HepG2 (cell line): ENCODE data around the gene TMEM253. TPM values are rescaled to one million over a fixed set of nuclear protein-coding genes. Genes with fewer than 3 reads are reported as not detected.

Experiments
- ATAC-seq: fragments of 200-7000 bp; cut with Tn5 transposase; 3 replicates; pipeline ENCODE4 v1.9.1; 2020; ENCODE audit warnings: mild to moderate bottlenecking, moderate library complexity
- BruUV-seq: library from RNA; stranded (reverse); fragments of 400-500 nt; replicated peaks from 2 replicates; lab custom pipeline; 2021; lab: Mats Ljungman, UMichigan
- CTCF ChIA-PET: fragments of 300-600 bp; formaldehyde crosslinking; extraction: SDS; loops from one replicate; lab custom pipeline; 2021; ENCODE audit warnings: low total read pairs, inconsistent platforms, low intra/inter-chr PET ratio; lab: Yijun Ruan, JAX
- POLR2A ChIA-PET: fragments of 350-600 bp; sonication (Branson Sonifier 250); formaldehyde crosslinking; loops from one replicate; lab custom pipeline; 2020; ENCODE audit warnings: antibody characterized with exemption, inconsistent platforms; lab: Yijun Ruan, JAX
- DNase-seq: peaks from one replicate; pipeline ENCODE4 v3.0.0-alpha.2; 2015; ENCODE audit warnings: low spot score
- FAIRE-seq: peaks from 3 replicates; lab custom pipeline; 2011; peaks lifted over from hg19 to GRCh38; lab: Jason Lieb, UNC
- H2AFZ ChIP-seq: one replicate; pipeline ENCODE4 v1.6.1; 2011; ENCODE audit warnings: low read length, inconsistent platforms
- H3K27ac ChIP-seq: fragments of 300-600 bp; 3 replicates; pipeline ENCODE4 v1.8.0; 2011; ENCODE audit warnings: mixed run types, mild to moderate bottlenecking, mixed read lengths, low read length, inconsistent platforms; ENCODE audit not compliant: insufficient read depth; ENCODE audit errors: extremely low read length
- H3K27me3 ChIP-seq, 2 experiments: fragments of 200-600 bp in 1 of 2; 2 replicates in 1 of 2; 3 replicates in 1 of 2; pipeline versions ENCODE4 v1.6.0 to v1.8.0; 2011; ENCODE audit warnings: low read length in 2 of 2, mild to moderate bottlenecking in 2 of 2, moderate library complexity in 2 of 2, inconsistent platforms in 1 of 2; ENCODE audit not compliant: insufficient read depth in 2 of 2, control insufficient read depth in 1 of 2
- H3K36me3 ChIP-seq, 2 experiments: fragments of 200-600 bp in 1 of 2; replicated peaks in 1 of 2; 2 replicates in 1 of 2; 3 replicates in 1 of 2; pipeline versions ENCODE4 v1.5.1 to v1.8.0; 2011; ENCODE audit warnings: low read length in 2 of 2, inconsistent platforms in 1 of 2; ENCODE audit not compliant: insufficient read depth in 2 of 2, control insufficient read depth in 1 of 2
- H3K4me1 ChIP-seq: 2 replicates; pipeline ENCODE4 v1.5.1; 2012; ENCODE audit warnings: low read length, inconsistent platforms; ENCODE audit not compliant: insufficient read depth
- H3K4me2 ChIP-seq: 2 replicates; pipeline ENCODE4 v1.6.0; 2011; ENCODE audit warnings: low read depth, low read length, inconsistent platforms
- H3K4me3 ChIP-seq, 3 experiments: fragments of 200-600 bp in 1 of 3; sonication (generic), shearing (Covaris generic) in 1 of 3; replicated peaks in 1 of 3; 2 replicates each; pipeline ENCODE4 v1.5.1; 2011 to 2016; ENCODE audit warnings: low read length in 3 of 3, inconsistent platforms in 2 of 3, low read depth in 2 of 3, mild to moderate bottlenecking in 2 of 3, control low read depth in 1 of 3, mixed read lengths in 1 of 3; ENCODE audit not compliant: insufficient read depth in 1 of 3
- H3K79me2 ChIP-seq: one replicate; pipeline ENCODE4 v1.6.1; 2011; ENCODE audit warnings: low read length, inconsistent platforms; ENCODE audit not compliant: insufficient read depth
- H3K9ac ChIP-seq: 2 replicates; pipeline ENCODE4 v1.6.0; 2011; ENCODE audit warnings: mild to moderate bottlenecking, low read depth, low read length, inconsistent platforms; ENCODE audit not compliant: insufficient read depth
- H3K9me3 ChIP-seq: 2 replicates; pipeline ENCODE4 v1.5.1; 2012; ENCODE audit warnings: mild to moderate bottlenecking, low read length
- H4K20me1 ChIP-seq: 2 replicates; pipeline ENCODE4 v1.6.0; 2011; ENCODE audit warnings: inconsistent platforms, mild to moderate bottlenecking, low read length, moderate library complexity; ENCODE audit not compliant: insufficient read depth
- ARNTL ChIP-seq: sonication (generic); formaldehyde crosslinking; IDR thresholded peaks from 2 replicates; pipeline ENCODE4 v1.4.0; 2020; ENCODE audit warnings: mild to moderate bottlenecking, missing genetic modification reagents
- CREB1 ChIP-seq, 2 experiments: fragments of 450-650 bp in 1 of 2; IDR thresholded peaks; 2 replicates each; pipeline ENCODE4 v1.6.1; 2016 to 2017; ENCODE audit warnings: control low read depth in 1 of 2, mild to moderate bottlenecking in 1 of 2, missing compliant biosample characterization in 1 of 2, missing genetic modification characterization in 1 of 2
- GLI4 ChIP-seq: sonication (generic); formaldehyde crosslinking; IDR thresholded peaks from 2 replicates; pipeline ENCODE4 v1.5.1; 2020; ENCODE audit warnings: missing genetic modification reagents, mild to moderate bottlenecking, moderate library complexity, borderline replicate concordance
- PCBP2 ChIP-seq: fragments of 200-400 bp; formaldehyde crosslinking; optimal IDR thresholded peaks from 2 replicates; pipeline ENCODE3; 2018; ENCODE audit warnings: low read length, low read depth; ENCODE audit not compliant: poor library complexity, severe bottlenecking
- RBFOX2 ChIP-seq: fragments of 200-400 bp; formaldehyde crosslinking; IDR thresholded peaks from 2 replicates; pipeline ENCODE4 v1.6.1; 2017; ENCODE audit warnings: low read depth, mild to moderate bottlenecking, low read length
- ZNF30 ChIP-seq: sonication (generic); formaldehyde crosslinking; IDR thresholded peaks from 2 replicates; pipeline ENCODE4 v1.5.0; 2020; ENCODE audit warnings: mild to moderate bottlenecking, missing genetic modification reagents
- ZNF337 ChIP-seq: sonication (generic); formaldehyde crosslinking; IDR thresholded peaks from 2 replicates; pipeline ENCODE4 v1.5.1; 2020; ENCODE audit warnings: missing genetic modification reagents, low read depth, mild to moderate bottlenecking, borderline replicate concordance
- ZNF33B ChIP-seq: sonication (generic); formaldehyde crosslinking; IDR thresholded peaks from 2 replicates; pipeline ENCODE4 v1.5.1; 2020; ENCODE audit warnings: mild to moderate bottlenecking, missing genetic modification reagents
- ZNF383 ChIP-seq: sonication (generic); formaldehyde crosslinking; IDR thresholded peaks from 2 replicates; pipeline ENCODE4 v1.4.0; 2020; ENCODE audit warnings: missing genetic modification reagents, mild to moderate bottlenecking, borderline replicate concordance
- ZNF431 ChIP-seq: sonication (generic); formaldehyde crosslinking; IDR thresholded peaks from 2 replicates; pipeline ENCODE4 v1.9.0; 2022; ENCODE audit warnings: missing genetic modification reagents, low read depth, mild to moderate bottlenecking, borderline replicate concordance
- ZNF652 ChIP-seq: IDR thresholded peaks from 2 replicates; pipeline ENCODE4 v1.6.1; 2016; ENCODE audit warnings: low read depth, borderline replicate concordance
- ZNF816 ChIP-seq: sonication (generic); formaldehyde crosslinking; IDR thresholded peaks from 2 replicates; pipeline ENCODE4 v1.8.0; 2022; ENCODE audit warnings: missing genetic modification reagents, mild to moderate bottlenecking, borderline replicate concordance
- WGBS: methylation state at CpG from one replicate; pipeline ENCODE4 v1.1.6; 2017; ENCODE audit warnings: low lambda C conversion rate; 5-methylcytosine and 5-hydroxymethylcytosine counted together
- in situ Hi-C: cut with HindIII; loops from 2 replicates; pipeline ENCODE4 v1.10.0; 2017; ENCODE audit warnings: low pct_unique_long_range_greater_than_20kb; ENCODE audit not compliant: extremely low pct_ligation_motif_present
- intact Hi-C: fragments of 100-400 bp; cut with micrococcal nuclease; formaldehyde crosslinking; loops from one replicate; pipeline ENCODE4 v1.10.0; 2022; ENCODE audit not compliant: unreplicated experiment
- polyA plus RNA-seq, 8 experiments: library from polyadenylated mRNA; depleted of rRNA in 3 of 8; stranded (reverse) in 7 of 8; unstranded in 1 of 8; fragments of >200 nt; fragmentation: Illumina TruSeq in 4 of 8; extraction: Trizol in 4 of 8; gene quantifications; 2 replicates each; pipeline versions ENCODE4 v1.2.1 to v1.2.3, GENCODE V29; 2011 to 2016; ENCODE audit warnings: low read depth in 4 of 8, missing spikeins in 1 of 8, mixed read lengths in 1 of 8; ENCODE audit not compliant: insufficient read depth in 1 of 8
- total RNA-seq, 5 experiments: library from RNA; depleted of rRNA; stranded (reverse); fragments of >200 nt; fragmentation: Illumina TruSeq; extraction: Trizol; gene quantifications; 2 replicates each; pipeline ENCODE4 v1.2.3, GENCODE V29; 2016; ENCODE audit warnings: low read depth in 1 of 5
- TF ChIP-seq, protein P1 (sequence below): sonication (generic); formaldehyde crosslinking; IDR thresholded peaks from 2 replicates; pipeline ENCODE4 v1.5.1; 2020; ENCODE audit warnings: mild to moderate bottlenecking, missing genetic modification reagents
- TF ChIP-seq, protein P2 (sequence below), 2 experiments: IDR thresholded peaks; 2 replicates each; pipeline ENCODE4 v1.6.1; 2011 to 2012; ENCODE audit warnings: low read length in 2 of 2, borderline replicate concordance in 1 of 2, low read depth in 1 of 2, mild to moderate bottlenecking in 1 of 2, moderate library complexity in 1 of 2

Gene TMEM253
- total and polyA plus RNA-seq, 2 of the 13 experiments (the other 11 are each of a cell fraction or from before 2014, with no cell fraction given): 0.29 to 0.45 TPM

DNA sequence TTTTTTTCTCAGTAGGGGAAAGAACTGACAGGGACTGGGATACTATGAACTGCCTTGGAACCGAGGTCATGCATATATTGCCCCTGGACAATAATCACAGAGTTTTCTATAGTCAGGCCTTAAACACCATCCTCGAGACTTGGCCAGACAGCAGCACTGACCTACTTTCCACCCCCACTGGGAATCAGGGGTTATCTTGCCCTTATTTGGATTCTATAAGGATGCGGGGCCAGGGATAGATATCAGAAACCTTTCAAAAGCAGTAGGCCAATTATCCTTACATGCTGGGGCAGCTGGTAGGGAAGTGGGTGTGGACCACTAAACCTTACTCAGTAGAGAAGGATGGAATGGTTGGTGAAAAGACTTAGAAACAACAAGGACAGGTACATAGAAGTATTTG, 4.4 kb upstream of the TMEM253 start (continued):
- TF ChIP-seq, protein P1, sequence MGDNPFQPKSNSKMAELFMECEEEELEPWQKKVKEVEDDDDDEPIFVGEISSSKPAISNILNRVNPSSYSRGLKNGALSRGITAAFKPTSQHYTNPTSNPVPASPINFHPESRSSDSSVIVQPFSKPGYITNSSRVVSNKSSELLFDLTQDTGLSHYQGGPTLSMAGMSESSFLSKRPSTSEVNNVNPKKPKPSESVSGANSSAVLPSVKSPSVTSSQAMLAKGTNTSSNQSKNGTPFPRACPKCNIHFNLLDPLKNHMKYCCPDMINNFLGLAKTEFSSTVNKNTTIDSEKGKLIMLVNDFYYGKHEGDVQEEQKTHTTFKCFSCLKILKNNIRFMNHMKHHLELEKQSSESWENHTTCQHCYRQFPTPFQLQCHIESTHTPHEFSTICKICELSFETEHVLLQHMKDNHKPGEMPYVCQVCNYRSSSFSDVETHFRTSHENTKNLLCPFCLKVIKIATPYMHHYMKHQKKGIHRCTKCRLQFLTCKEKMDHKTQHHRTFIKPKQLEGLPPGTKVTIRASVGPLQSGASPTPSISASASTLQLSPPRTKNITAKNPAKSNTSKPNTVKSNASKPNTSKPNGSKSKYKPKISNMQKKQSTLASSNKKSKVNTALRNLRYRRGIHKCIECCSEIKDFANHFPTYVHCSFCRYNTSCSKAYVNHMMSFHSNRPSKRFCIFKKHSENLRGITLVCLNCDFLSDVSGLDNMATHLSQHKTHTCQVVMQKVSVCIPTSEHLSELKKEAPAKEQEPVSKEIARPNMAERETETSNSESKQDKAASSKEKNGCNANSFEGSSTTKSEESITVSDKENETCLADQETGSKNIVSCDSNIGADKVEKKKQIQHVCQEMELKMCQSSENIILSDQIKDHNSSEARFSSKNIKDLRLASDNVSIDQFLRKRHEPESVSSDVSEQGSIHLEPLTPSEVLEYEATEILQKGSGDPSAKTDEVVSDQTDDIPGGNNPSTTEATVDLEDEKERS (CRISPR knock-in tag): peak; percentile 68; the same call in 1 of the 2 replicates
- TF ChIP-seq ZNF33B (CRISPR knock-in tag) (peak; percentile 47; the same call in 1 of the 2 replicates), ZNF30 (CRISPR knock-in tag) (no peak), RBFOX2 (peak; percentile 22; the same call in 1 of the 2 replicates), PCBP2 (no peak)

DNA sequence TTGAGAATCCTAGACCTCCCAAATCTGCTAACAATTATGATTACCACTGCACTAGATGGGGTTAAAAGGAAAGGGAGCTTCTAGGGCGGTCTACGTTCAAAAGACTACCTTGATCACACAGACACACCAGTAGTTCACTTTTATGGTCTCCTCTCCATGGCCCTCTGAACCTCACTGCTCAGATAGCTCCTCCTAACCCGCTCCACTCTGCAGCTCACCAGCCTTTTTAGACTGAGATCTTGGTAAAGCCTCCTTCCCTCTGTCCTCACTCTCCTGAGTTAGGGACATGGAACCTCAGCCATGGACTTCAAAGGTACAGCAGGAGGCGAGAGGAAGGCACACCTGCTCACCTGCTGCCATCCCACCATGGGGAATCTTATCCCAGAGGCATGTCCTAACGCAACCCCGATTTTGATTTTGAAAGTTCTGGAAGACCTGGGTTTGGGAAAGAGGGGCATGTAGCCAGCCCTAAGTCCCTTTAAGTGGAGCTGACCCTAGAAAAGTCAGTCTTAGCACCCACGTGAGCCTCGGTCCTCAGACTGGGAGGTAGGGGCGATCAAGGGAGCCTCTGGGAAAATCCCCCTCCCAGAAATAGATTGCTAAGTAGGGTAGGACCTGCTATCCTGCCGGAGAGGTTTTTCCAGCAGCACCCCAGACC, 3.8 kb upstream of the TMEM253 start:
- peak overlapping the region; percentile 77 for H3K9ac ChIP-seq
- in situ Hi-C loops: no loop called here
- peak; percentile 29 for ATAC-seq
- peak; percentile 60; the same call in 1 of the 2 replicates for TF ChIP-seq ZNF652
- TF ChIP-seq ARNTL (CRISPR knock-in tag): no peak
- no peak for TF ChIP-seq ZNF816 (CRISPR knock-in tag)
- TF ChIP-seq ZNF383 (CRISPR knock-in tag): no peak
- no peak for TF ChIP-seq CREB1 (IDR thresholded peaks at IDR 0.05)
- no peak for TF ChIP-seq CREB1 (CRISPR knock-in tag; IDR thresholded peaks at IDR 0.05)
- TF ChIP-seq, protein P2, sequence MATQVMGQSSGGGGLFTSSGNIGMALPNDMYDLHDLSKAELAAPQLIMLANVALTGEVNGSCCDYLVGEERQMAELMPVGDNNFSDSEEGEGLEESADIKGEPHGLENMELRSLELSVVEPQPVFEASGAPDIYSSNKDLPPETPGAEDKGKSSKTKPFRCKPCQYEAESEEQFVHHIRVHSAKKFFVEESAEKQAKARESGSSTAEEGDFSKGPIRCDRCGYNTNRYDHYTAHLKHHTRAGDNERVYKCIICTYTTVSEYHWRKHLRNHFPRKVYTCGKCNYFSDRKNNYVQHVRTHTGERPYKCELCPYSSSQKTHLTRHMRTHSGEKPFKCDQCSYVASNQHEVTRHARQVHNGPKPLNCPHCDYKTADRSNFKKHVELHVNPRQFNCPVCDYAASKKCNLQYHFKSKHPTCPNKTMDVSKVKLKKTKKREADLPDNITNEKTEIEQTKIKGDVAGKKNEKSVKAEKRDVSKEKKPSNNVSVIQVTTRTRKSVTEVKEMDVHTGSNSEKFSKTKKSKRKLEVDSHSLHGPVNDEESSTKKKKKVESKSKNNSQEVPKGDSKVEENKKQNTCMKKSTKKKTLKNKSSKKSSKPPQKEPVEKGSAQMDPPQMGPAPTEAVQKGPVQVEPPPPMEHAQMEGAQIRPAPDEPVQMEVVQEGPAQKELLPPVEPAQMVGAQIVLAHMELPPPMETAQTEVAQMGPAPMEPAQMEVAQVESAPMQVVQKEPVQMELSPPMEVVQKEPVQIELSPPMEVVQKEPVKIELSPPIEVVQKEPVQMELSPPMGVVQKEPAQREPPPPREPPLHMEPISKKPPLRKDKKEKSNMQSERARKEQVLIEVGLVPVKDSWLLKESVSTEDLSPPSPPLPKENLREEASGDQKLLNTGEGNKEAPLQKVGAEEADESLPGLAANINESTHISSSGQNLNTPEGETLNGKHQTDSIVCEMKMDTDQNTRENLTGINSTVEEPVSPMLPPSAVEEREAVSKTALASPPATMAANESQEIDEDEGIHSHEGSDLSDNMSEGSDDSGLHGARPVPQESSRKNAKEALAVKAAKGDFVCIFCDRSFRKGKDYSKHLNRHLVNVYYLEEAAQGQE (IDR thresholded peaks at IDR 0.05; ENCODE audit: borderline replicate concordance in 1 of 2, low read depth in 1 of 2, low read length in 2 of 2): 0 out of 4 replicates have a peak, but pooled peaks of 1 of the 2 experiments have one; percentile 3
- no peak for TF ChIP-seq GLI4
- TF ChIP-seq ZNF431 (CRISPR knock-in tag): no peak
- TF ChIP-seq ZNF337 (CRISPR knock-in tag): no peak

More for the DNA sequence above, 3.8 kb upstream of the TMEM253 start:
- Histone ChIP-seq H3K4me3 (peak overlapping the region; percentile 67 to 71 (median 68)), H3K4me1 (peaks cover 70% of the 10 kb centered on the region), H4K20me1 (peaks cover 8% of the 10 kb centered on the region; the same call in 1 of the 2 replicates), H3K27ac (peak overlapping the region; percentile 70), H3K4me2 (peak overlapping the region; percentile 94), H3K9me3 (no peaks in the 10 kb centered on the region), H2AFZ (no peak overlapping the region), H3K27me3 (no peaks in the 10 kb centered on the region; a peak in 1 of 5 replicates), H3K36me3 (peaks cover 6 to 13% of the 10 kb centered on the region in 2 experiments), H3K79me2 (peaks cover 30% of the 10 kb centered on the region)
- 26% methylated on average over 10 of the region's 10 CpGs for WGBS
- BruUV-seq: no TSS peak
- intact Hi-C loops: loop anchor here (1.0 kb wide), 1 partner anchor 7 kb away; no protein-coding TSS in a partner anchor
- FAIRE-seq (peak; percentile 26), DNase-seq (no peak)
- CTCF ChIA-PET: interaction anchor here (1.5 to 12.2 kb wide), 3 partner anchors 9 to 82 kb away, joined by 4 to 320 read pairs (median 135); partner anchors contain the start of gene ARHGEF40
- POLR2A ChIA-PET: interaction anchor here (1.0 to 7.8 kb wide), 21 partner anchors 7 to 484 kb away, joined by 3 to 91 read pairs (median 6); partner anchors contain the start of genes ARHGEF40, CHD8 and NDRG2
